NOMO-1 treated with DMSO at 0.1 percent for 48 hours (cell line): ENCODE measurements around the gene CAMTA1.

Experiments used
- DNase-seq: peaks from one replicate; lab custom pipeline; 2025; ENCODE audit not compliant: unreplicated experiment; lab: John Stamatoyannopoulos, UW

CAMTA1 gene

DNA sequence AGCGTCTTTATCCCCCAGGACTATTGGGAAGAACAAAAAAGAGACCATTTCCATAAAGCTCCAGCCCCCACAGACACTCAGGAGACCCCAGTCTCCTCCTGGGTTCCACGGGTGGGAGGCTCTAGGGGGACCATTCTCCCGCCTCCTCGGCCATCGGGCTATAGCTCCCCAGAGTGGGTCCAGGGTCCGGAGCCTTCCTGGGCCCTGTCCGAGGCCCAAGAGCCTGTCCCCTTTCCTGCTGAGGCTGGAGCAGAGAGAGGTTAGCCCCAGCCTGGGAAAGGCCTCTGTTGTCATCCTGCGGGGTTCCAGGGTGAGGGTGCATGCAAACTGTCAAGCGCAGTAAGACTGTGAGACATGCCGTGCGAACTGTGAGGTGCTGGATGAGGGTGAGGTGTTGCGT, 166.3 kb downstream of the CAMTA1 start:
- DNase-seq: no peak

DNA sequence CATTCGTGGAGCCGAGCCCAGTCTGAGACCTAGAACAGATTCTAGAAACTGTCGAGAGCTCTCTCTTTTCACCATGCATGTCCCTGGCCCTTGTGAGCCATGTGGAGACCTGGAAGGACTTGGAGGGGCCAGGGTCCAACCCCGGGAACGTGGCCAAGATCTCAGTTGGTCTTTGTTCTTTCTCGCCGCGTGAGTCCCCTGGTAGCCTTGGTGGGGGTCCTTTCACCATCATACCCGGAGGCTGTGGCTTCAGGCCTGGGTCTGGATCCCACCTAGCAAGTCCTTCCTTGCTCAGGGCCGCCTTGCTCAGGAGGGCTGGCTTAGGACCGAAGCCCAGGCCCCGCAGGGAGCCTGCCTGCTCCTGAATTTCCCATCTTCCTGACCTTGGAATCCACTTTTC, 168.0 kb downstream of the CAMTA1 start:
- DNase-seq: no peak

DNA sequence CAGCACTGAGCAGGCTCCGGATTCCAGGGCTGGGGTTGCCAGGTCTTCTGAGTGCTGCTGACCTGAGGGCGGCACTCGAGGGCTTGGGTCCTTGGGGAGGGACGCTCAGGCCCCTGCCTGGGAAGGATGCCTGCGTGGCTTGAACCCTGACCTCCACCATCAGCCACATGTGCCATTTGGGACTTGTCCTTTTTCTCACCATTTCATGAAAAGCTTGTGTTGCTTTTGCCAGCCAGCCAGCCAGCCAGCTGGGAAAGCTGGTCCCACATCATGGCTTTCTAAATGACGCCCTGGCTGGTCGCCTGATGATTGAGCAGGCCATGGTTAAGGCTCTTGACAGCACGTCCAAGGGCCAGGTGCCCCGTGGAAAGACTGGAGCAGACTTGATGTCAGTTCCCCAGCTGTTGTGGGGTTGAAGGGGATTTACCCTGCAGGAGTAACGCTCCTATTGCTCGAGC, 168.7 kb downstream of the CAMTA1 start:
- no peak for DNase-seq

DNA sequence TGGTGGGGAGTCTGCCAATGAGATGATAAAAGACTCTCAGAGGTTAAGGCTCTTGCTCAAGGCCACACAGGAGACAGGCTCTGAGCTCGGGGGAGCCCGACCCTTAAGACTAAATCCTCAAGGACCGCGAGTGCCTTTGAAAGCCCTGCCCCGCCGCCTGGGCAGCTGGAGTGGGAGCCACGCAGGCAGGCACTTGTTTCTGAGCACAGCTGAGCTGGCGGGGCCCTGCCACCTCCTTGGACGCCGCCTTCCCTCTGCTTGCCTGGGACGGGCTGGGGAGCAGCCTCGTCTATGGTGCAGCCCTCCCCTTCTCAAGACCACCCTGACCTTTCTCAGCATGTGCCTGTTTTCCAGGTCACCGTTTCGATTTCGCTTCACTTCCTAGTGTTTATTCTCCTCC, 169.3 kb downstream of the CAMTA1 start:
- no peak for DNase-seq

DNA sequence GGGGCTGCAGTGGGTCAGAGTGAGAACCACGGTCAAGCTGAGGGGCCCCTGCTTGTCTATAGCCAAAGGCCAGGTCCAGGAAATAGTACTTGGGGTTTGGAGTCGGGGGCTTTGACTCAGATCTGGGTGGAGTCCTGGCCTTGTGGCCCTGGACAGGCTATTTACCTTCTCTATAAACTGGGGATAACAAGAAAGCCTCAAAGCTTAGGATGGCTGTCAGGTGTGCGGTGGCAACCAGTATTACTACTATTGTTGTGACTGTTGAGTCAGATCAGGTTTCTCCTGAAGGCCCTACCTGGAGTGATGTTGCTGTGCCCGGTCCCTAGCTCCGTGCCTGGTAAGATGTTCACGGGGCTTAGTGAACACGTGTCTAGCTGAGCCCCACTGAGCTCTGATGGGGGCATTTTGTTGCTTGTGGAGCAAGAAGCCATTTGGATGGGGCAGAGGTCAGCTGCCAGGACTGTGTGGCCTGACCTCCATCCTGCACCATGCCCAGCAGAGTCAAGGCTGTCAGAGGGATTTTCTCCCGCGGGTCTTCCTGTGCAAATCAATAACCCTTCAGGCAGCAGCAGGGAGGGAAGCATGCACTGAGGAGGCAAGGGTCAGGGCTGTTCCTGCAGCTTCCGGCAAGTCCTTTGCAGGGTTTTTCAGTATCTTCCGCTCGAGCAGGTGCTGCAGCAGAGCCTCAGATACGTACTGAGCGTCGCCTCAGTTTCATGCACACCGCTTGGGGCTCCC, 170.3 kb downstream of the CAMTA1 start:
- no peak for DNase-seq

DNA sequence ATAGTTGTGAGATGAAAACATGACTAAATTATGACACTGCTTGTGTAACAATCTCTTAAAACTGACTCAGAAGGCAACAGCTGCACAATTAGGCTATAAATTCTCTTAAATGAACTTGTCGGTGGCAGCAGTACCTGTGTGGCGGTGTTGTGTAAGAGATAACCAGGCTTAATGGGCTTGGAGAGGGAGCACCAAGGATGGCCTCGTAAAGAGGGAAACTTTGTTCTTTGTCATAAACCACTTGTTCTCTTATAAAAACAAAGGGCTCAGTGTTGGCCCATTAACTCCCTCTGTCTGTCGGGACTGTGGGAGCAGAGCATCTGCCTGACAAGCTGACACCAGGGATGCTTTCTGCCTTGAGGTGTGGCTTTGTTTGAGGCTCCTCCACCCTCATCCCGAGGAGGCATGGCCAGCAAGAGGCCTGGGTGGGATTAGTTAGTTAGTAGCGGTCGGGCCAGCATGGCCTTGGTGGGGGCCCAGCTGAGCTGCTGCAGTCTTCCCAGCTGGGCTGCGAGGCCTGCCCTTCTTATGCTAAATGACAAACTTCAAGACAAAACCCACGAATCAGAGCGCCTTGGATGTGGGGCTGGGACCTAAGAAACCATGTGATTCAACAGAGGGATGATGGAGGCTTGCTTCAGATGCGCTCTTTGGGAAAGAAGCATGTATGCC, 171.4 kb downstream of the CAMTA1 start:
- DNase-seq: peak; percentile 25

DNA sequence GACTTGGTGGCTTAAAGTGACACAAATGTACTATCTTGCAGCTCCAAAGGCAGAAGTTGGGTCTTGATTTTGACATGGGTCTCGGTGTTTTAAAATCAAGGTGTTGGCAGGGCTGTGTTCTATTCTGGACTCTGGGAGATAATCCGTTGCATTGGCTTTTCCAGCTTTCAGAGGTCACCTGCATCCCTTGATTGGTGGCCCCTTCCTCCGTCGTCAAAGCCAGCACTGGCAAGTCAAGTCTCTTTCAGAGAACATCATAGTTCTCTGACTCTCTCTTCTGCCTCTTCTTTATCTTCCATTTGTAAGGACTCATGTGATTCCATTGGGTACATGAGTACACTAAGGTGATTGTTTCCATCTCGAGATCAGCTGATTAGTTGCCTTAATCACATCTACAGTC, 172.1 kb downstream of the CAMTA1 start:
- no peak for DNase-seq

DNA sequence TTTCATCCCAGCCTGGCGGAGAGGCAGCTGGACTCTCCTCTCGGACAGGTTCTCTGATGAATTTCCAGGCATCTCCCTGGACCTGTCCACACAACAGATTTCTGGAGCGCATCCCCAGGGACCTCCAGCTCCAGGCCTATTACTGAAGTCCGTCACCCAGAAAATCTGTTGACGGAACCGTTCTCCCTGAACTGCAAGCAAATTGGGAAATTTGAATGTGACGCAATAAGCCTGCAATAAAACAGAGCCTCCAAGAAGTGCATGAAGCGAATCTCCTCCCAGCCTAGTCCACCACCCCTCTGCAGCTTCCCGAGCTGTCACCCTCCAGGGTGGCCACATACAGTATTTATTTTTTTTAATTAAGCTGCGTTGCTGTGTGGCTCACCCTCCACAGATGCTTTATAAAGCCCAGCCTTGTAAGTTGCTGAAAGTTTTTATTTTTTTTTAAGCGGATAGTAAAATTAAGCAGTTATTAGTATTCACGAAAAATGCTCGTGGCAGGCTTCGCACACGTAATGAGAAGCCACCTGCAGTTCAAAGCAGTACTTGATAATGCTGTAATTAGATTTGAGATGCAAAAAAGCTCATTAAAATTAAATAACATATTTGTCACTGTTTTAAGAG, 173.3 kb downstream of the CAMTA1 start:
- peak; percentile 2 for DNase-seq

DNA sequence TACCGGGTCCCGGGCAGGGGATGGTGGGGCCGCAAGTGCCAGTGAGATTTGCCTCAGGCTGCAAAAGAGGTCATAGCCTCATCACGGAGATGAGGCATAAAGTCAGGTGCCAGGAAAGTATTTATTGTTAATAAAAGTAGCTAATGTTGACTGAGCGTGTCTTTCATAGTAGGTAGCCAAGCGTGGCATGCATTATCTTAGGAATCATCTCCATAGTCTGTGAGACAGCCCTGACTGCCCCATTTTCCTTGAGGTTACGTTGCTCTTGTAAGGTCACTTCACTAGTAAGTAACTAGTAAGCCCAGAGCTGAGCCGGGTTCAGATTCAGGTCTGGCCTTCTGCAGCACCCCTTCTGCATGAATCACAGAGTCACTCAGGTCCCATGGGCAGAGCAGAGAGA, 174.2 kb downstream of the CAMTA1 start:
- DNase-seq: no peak

DNA sequence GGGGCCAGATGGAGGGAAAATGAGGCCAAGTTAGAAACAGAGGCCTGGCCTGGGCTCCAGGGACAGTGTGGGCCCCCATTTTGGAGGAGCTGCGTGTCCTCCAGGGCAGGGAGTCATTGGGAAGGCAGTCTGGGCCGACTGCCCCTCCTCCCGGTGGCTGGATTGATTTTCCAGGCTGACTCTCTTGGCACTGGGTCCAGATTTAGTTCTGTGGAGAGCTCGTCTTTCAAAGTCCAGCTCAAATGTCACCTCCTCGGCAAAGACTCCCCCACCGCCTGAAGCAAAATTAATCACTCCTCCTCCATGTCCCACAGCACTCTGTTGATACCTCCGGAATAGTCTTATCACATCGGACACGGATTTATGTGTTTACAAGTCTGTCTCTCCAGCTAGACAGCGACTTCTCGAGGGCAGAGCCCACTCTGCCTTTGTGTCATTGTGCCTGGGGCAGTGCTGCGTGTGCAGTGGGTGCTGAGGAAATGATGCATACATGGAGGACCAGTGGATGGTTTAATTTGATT, 175.1 kb downstream of the CAMTA1 start:
- DNase-seq: no peak

DNA sequence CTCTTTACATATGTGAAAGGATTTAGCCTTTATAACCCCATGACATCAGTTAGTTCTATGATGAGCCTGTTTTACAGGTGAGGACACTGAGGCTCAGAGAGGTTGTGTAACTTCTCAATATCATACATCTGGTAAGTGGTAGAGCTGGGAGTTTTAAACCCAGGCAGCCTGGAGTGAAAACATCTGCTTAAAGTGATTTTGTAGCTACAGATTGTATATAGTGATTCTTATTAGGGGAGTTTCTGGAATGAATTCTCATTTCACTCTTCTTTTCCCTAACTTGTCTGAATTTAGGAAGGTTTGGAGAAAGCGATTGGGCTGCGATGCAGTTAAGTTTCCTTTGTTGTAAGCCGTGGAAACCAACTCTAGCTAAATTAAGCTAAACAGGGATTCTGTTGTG, 175.6 kb downstream of the CAMTA1 start:
- DNase-seq: no peak

DNA sequence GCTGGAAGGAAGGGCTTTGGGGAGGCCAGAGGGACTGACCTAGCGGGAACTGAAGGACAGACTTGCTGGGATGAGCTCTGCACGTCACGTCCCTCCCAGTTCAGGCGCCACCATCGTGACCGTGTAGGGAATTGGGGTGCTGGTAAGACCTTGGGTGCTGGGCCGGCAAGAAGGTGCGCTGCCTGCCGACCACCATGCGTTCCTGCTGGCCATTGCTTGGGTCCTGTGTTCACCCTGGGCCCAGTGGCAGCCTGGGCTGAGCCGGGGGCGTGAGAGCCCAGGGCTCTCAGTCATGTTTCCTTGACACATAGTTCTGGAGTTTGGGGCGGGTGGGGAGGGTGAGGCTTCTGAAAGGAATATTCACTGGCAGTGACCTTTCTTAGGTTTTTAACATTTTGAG, 176.0 kb downstream of the CAMTA1 start:
- no peak for DNase-seq

DNA sequence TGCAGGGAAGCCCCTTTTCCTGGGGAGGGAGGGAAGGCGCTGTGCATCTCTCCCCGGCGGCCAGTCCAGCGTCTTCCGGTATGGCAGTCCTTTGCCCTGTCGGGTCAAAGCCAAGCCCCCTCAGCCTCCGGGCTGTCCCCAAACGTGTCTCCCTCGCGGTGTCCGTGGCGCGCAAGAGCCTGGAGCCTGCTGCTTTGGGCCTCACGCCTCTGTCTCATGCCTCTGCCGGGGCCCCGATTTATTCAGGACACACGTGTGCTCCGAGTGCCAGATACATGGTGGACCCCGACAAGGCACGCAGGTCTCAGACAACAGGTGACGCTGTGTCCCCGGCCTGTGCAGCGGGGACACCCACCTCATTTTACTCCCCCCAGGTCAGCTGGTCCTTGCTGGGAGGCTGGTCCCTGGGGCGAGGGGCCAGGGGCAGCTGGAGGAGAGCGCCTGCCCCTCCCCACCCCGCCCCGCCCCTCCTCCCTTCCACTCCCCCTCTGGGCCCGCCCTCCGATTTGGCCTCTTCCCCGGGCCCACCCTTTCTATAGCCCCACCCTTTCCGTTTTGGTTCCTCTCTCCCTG, 176.7 kb downstream of the CAMTA1 start:
- no peak for DNase-seq

DNA sequence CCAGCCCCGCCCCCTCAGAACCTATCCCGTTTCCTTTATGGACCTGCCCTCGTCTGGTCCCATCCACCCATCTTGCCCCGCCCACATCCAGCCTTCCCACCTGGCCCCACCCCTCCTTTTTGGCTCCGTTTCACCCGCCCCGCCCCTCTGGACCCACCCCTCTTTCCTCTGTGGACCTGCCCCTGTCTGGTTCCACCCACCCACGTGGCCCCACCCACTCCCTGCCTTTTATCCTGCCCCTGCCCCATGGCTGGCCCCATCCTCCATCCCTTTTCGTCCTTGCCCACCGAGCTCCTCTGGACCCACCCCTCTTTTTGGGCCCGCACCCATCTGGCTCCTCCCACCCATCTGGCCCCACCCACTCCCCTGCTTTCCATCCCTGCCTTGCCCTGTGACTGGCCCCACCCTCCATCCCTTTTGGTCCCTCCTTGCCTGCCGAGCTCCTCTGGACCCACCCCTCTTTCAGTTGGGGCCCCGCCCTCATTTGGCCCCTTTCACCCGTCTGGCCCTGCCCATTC, 177.3 kb downstream of the CAMTA1 start:
- DNase-seq: peak; percentile 68

DNA sequence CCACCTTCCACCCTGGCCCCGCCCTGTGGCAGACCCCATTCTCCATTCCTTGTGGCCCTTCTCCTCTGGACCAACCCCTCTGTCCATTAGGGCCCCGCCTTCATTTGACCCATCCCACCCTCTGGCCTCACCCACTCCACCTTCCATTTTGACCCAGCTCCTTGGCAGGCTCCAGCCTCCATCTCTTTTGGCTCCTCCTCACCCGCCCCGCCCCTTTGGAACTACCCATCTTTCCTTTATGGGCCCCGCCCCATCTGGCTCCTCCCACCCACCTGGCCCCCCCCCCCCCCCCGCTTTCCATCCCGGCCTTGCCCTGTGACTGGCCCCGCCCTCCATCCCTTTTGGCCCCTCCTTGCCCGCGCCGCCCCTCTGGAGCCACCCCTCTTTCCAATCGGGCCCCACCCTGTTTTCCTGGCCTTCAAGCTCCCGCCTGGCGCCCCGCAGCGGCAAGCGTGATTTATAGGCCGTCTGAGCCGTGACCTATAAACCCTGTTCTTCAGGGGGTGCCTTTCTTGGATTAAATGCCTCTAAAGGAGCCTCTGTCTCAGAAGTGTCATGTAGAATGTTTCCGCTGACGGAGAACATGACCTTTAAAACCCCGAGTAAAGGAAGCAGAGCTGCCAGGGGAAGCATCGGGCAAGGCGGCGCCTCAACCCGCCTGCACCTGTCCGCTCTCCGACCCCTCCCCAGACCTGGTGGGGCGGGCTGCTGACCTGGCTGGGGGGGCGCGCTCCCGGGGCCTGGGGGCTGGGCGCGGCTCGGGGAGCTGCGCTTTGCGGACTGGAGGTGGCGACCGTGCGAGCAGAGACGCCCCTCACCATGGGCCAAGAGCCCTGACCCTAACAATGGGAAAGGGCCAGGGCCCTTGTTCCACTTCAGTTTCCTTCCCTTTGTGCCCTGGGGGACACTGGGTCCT, 178.0 kb downstream of the CAMTA1 start:
- DNase-seq: peak; percentile 68

DNA sequence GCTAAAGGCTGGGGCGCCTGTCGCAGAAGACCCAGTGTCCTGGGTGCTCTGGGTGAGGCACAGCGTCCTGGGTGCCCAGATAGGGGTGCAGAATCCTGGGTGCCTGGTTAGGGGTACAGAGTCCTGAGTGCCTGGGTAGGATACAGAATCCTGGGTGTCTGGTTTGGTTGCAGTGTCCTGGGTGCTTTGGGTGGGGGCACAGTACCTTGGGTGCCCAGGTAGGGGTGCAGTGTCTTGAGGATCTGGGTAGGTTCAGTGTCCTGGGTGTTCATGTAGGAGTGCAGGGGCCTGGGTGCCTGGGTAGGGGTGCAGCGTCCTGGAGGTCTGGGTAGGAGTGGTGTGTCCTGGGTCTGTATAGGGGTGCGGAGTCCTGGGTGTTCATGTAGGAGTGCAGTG, 178.7 kb downstream of the CAMTA1 start:
- DNase-seq: no peak

DNA sequence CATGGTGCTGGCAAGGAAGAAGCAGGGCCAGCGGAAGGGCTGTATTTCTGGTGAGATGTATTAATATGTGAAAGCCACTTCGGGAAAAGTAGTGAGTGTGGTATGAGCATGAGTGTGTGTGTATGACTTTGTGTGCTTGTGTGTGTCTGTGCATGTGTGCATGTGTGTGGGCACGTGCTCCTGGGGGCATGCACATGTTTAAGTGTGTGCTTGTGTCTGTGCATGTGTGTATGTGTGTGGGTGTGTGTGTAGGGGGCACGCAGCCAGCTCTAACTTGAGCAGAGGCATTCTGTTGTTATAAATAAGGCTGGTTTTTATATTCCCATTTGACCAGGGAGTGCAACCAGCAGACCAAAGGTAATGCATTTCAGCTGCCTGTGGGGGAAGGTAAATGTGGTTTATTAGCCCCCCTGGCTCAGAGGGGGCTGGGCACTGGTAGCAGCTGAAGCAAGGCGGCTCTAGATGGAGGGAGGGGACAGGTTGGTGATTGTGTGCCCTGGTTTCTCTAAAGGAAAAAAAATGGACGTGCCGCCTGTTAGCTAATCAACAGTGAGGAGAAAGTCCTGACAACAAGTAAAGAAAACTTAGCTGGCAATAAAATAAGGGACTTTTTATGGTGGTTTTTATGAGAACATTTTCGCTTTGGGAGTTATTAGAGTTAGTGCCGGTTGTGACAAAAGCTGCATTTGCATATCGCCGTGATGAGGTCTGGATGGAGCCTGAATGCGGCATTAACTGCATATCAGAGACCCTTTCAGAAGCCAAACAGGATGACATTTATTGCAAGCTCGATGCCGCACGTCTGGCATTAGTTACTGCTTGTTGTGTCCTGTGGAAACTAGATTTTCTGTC, 180.1 kb downstream of the CAMTA1 start:
- DNase-seq: no peak

DNA sequence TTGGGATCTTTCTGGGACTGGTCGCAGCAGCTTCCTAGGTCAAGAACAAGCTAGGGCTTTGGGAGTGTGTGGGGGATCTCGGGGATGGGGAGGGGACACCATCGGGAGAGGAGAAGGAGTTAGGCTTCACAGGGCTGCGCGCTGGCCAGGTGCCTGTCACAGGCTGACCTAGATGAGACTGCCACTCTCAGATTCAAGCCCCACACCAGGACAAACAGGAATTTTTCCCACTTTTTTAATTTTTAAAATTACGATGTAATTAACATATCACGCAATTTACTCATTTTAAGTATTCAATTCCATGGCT, 180.6 kb downstream of the CAMTA1 start:
- no peak for DNase-seq

DNA sequence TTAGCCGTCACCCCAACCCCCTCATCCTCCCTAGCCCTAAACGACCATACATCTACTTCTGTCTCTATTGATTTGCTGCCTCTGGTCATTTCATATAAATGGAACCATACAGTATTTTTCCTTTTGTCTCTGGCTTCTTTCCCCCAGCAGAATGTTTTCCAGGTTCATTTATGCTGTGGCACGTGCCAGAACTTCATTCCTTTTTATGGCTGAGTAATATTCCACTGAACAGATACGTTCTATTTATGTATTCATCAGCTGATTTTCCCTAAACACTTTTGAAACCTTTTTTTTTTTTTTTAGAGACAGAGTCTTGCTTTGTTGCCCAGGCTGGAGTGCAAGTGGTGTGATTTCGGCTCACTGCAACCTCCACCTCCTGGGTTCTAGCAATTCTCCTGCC, 181.1 kb downstream of the CAMTA1 start:
- DNase-seq: no peak
